ENCODE data around the gene FAM210A.
"Not testable (repeated sequence)": the region's sequence is repeated elsewhere in the genome, so short reads cannot be mapped to it uniquely, and the experiment has no call there.

FAM210A gene

DNA sequence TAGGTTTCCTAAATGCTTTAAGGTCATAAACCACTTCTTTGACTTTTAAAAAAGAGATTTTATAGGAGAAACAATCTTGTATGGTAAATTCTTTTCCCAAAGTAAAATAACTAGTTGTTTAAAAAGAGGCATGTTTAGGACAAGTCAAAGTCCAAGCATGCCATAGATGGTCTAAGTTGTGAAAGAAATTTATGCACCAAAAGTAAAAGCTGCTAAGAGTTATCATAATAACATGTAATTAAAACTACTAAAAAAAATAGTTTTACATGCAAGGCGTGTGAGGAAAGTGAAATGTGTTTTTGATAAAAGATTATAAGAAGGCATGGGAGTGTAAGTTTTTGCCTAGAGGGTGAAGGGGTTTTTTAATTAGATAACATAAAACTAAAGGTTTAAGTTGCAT, 22.5 kb downstream of the FAM210A start:
- DNase-seq (ENCODE audit: low spot score), result no peak

GRCh38 chr18:13700153-13700552, 26.2 kb downstream of the FAM210A start:
- no peak for DNase-seq (ENCODE audit: low spot score)

DNA sequence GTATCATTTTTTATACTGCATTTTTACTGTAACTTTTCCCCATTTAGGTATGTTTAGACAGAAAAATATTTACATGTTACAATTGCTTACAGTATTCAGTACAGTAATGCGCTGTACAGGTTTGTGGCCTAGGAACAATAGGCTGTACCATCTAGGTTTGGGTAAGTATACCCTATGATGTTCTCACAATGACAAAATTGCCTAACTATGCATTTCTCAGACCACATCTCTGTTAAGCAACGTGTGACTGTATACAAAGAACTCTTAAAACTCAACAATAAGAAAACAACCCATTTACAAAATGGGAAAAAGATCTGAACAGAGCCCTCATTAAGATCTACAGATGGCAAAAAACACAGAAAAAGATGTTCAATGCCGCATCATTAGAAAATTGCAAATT, 29.4 kb downstream of the FAM210A start:
- no peak for DNase-seq (ENCODE audit: low spot score)

GRCh38 chr18:13695337-13695736, 31.0 kb downstream of the FAM210A start:
- not testable (repeated sequence) for DNase-seq (ENCODE audit: low spot score)

DNA sequence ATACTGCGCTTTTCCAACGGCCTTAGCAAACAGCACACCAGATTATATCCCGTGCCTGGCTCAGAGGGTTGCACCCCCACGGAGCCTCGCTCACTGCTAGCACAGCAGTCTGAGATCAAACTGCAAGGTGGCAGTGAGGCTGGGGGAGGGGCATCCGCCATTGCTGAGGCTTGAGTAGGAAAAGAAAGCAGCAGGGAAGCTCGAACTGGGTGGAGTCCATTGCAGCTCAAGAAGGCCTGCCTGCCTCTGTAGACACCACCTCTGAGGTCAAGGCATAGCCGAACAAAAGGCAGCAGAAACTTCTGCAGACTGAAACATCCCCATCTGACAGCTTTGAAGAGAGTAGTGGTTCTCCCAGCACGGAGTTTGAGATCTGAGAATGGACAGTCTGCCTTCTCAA, 36.3 kb downstream of the FAM210A start:
- not testable (repeated sequence) for DNase-seq (ENCODE audit: low spot score)

DNA sequence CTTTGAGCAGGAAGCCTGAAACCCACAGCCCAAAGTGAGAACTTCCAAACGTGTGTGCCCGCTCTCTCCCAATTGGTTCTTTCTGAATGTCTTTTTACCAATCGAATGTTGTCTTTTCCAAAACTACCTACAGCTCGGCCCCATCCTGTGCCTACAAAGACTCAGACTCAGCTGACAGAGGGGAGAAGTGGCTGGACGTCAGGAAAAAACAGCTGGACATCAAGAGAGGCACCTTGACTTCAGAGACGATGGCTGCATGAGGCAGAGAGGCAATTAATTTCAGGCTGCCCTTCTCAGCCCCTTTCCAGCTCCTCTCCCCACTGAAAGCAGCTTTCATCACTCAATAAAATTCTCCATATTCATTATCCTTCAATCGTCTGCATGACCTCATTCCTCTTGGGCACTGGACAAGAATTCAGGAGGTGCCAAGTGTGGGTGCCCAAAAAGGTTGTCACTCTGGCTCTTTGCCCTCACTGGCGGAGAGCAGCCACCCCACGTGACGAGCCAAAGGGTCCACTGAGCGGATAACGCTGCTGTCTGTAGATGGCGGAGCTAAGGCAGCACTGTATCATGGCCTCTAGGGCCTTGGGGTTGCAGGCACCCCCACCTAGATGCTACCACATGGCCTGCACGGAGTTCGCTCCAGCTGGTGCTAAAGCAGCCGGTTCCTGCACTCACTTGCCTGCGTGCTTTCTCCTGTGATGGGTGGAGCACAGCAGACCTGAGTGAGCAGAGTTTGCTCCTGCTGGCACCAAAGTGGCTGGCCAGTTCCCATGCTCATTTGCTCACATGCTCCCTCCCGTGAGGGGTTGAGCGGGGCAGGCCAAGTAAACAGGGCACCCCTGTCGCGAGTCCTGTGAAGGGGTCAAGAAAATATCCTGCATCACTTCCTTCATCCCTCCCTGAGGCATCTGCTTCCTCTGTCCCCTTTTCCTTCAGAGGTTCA, 37.9 kb downstream of the FAM210A start:
- no peak for DNase-seq (ENCODE audit: low spot score)

- no peak for DNase-seq (ENCODE audit: low spot score)
These were observed 41.8 kb downstream of the FAM210A start for GRCh38 chr18:13684546-13684945.

DNA sequence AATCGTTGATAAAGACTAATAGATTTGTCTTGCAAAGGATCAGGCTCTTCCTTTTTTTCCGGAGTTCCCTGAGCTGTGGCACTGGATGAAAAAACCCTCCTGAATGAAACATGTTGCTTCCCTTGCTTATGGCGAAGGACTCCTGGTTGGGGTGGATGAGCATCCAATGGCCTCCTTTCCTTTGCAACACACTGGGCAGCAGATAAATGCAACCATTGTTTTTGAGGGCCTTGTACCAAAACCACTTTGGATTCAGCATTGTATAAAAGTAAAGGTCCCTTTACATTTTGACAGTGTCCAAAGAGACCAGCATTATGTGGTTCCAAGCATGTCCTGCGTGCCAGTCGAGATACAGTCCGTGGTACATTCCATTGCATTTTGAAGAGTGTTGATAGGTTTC, 44.7 kb downstream of the FAM210A start:
- DNase-seq (ENCODE audit: low spot score), result no peak

DNA sequence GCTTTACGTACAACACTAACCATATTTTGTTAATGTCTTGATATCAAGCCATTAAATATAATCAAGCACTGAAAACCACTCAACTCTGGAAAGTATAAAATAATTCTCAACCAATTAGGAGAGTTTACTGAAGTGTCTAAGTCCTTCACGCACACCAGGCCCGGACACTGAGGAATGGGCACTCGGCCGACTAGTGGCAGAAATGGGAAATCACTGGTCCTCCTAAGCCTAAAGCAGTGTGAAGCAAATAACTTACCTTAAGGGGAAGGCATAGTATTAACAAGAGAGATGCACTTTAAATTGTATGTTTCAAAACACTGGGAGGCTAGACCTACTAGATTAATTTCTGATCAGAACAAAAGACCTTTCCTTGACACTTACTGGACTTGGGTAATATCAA, 45.7 kb downstream of the FAM210A start:
- peak; percentile 16 for DNase-seq (ENCODE audit: low spot score)

GRCh38 chr18:13677350-13677749, 49.0 kb downstream of the FAM210A start:
- not testable (repeated sequence) for DNase-seq (ENCODE audit: low spot score)

GRCh38 chr18:13676471-13676870, 49.9 kb downstream of the FAM210A start:
- no peak for DNase-seq (ENCODE audit: low spot score)

DNA sequence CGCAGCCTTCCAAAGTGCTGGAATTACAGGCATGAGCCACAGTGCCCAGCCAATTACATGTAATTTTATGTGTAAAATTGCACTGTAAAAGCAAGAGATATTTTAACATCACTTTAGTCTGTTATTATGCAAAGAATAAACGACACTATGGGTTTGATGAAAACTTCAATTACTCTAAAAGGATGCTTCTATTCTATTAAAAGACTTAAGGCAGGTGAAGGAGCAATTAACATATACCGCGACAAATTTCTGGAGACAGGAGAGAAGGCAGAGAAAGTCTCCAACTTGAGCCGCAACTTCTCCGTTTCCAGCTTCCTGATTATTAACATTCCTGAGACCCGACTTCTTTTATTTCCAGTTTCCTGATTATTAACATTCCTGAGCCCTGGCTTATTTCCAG, 53.7 kb downstream of the FAM210A start:
- DNase-seq (ENCODE audit: low spot score), result no peak

DNA sequence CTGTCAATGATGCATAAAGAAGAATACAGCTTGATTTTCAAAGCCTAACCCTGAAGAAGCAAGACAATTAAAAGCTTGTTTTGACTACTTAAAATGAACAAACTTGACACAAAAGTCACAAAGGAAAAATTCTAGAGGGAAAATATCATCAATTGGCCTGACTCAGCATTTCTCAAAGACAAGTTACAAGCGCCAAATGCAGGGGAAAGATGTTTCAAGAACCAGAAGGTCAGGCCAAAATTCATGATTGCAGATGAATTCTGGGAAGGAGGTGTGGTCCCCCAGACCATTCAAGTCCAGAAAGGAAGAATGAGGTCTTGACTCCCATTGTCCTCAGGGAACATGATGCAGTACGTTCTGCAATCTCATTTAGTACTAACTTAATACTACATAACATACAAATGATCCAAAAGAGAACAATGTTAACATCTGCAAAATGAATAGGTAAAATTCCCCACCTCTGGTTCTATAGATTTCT, 64.5 kb downstream of the FAM210A start:
- no peak for DNase-seq (ENCODE audit: low spot score)

DNA sequence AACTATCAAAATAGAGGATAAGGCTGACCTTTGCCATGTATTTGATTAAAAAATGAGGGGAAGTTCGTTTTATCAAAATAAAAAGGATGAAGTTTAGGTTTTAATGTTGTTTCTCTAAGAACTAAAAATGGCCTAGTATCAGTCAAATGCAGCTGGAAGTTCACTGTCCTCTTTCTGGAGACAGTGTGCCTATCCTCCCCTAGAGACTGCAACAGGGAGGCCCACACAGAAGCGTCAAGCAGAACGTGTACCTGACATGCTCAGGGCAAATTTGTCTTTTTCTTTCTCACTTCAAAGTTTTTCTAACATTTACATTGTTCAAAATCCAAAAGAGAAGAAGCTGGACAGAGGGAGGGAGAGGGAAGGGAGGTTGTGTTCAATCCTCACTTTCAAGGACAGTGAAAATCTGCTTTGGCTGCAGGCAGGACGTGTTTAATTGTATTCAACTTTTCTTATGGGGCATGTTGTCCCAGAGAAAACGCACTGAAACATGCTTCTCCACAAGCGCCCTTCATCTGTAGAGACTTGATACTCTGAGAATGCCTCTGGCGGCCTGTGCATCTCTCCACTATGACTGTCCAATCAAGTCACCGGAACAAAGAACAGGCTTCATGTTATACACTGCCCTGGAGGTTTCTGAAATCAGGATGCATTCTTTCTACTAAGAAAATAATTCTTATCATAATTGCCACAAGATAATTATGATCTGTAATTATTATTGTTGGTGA, 65.1 kb downstream of the FAM210A start:
- no peak for DNase-seq (ENCODE audit: low spot score)

DNA sequence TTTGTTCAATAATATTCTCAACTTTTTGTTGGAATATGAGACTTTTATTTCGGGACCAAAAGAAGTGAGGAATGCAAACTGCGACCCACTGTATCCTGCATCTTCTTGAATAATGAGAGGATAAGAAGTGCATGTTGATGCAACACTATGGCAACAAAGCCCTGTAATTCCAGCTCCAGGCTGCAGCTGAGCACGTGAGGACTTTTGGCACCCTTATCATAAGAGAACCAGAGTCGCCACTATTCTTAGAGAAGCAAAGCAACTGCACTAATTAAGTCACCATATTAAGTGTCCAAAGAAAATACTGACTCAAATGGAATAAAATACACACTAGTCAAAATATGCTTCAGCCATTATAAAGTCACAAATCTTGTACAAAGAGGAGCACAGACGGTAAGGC, 65.8 kb downstream of the FAM210A start:
- no peak for DNase-seq (ENCODE audit: low spot score)

- no peak for DNase-seq (ENCODE audit: low spot score)
These were observed 67.7 kb downstream of the FAM210A start for GRCh38 chr18:13658436-13659204.

DNA sequence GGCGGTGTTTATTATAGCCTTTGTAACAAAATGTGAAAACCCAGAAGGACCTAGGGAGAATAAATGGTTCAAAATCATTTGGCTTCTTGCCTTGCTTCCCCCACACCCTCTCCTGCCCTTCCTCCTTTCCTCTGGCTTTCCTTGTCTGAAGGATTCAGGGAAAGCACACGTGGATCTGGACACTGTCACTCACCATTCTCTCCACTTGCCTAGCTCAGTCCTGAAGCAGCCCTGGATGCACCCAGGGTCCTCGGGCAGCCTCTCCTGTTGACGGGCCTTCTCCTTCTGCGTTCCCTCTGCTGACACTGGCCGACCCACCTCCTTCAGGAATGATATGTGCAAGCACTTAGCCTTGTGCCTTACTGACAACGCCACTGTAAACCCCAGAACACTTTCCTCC, 68.4 kb downstream of the FAM210A start:
- DNase-seq (ENCODE audit: low spot score), result no peak

DNA sequence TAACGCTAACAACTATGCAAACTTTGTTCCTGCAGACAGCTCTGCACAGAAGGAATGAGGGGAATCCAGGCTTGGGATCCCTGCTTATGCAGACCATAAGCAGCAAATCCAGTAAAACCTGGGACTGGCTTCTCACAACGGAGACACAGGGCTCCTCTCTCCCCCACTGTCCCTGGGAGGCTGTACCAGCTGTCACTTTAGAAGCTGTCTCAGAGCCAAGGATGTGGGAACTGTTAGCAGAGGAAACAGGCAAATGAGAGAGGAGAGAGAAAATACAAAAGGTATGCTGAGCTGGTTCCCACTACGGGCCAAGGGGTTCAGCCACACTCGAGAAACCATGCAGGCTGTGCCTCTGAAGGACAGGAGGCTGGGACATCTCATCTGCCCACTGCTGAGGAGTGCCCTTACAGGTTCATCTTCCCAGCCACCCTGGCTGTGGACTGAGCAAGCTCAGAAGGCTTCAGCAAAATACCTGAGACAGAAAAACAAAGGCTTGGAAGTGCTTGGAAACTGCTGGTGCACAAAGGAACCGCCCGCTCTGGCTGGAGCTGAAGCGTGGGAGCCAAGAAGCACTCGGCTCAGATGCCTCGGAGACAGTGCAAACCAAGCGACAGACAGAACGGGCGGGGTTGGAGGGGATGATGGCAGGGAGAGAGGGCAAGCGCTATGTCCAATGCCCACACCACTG, 72.5 kb downstream of the FAM210A start:
- no peak for DNase-seq (ENCODE audit: low spot score)

DNA sequence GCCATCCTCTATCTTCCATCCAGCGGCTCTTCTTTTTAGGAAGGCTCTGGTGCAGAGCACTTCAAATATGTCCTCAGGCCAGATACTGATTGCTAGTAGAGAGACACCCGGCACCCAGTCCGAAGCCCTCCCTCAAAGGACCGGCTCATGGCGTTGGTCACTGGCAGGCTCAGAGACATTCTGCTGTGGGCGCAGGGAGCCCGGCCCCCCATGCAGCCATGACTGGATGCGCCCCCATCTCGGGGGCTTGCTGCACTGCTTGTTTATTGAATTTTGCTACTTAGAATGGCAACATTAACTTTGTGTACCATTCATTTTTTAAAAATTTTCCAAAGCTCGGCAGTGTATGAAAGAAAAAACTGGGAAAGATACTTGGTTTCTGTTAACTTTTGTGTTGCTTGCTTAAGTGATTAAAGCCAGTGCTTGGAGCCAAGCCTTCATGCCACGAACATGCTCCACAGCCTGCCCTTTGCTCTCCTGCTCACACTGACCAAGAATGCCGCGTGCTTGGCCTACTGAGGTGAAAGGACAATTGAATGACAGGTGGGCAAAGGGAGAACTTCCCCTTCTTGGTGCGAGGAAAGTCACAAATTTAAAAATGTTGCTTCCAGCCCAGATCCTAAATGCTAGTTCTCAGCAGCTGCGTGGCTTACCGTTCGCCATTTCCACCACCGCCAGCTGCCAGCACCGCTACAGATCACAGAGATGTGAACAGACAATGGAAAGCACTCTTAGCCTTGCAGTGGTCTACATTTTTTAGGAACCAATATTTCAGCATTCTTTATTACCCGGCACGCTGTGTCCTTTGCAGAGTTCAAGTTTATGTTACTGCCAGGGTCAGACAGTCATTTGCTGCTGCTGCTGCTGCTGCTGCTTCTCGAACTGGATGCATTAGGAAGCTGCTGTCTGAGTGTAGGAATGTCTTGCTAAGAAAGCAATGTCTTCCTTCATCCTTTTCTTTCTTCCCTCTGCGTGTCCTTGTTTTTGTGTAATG, 76.7 kb downstream of the FAM210A start:
- no peak for DNase-seq (ENCODE audit: low spot score)

- no peak for DNase-seq (ENCODE audit: low spot score)
These were observed 78.6 kb downstream of the FAM210A start for GRCh38 chr18:13647761-13648160.
